Measurements from ENCODE around the gene DZIP1.

The DZIP1 gene

GRCh38 chr13:95564091-95564490, 80.4 kb downstream of the DZIP1 start:
- no peak for TF ChIP-seq POLR2A (IDR thresholded peaks at IDR 0.05; ENCODE audit: low read length)
- no peak for TF ChIP-seq GATA1 (IDR thresholded peaks at IDR 0.05; ENCODE audit: low read depth, low read length)
- no peak for DNase-seq

DNA sequence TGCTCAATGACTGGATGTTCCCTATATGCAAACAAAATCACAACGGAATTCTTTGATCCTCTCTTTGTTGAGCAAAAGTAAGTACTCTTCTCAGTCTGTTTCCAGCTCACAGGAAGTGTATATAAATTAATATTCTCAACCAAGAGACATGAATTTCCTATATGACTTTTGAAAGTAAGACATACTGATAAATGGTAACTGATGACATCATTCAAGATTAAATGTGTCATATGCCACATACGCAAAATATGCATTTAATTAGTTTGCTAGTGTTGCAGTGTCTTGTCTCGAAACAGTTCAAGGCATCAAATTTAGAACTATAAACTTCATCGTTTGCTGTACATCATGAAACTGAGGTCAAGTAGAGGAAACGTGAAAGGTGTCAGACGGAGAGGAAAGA, 84.1 kb downstream of the DZIP1 start:
- DNase-seq: no peak
- TF ChIP-seq GATA1 (IDR thresholded peaks at IDR 0.05; ENCODE audit: low read depth, low read length) (no peak), POLR2A (IDR thresholded peaks at IDR 0.05; ENCODE audit: low read length) (no peak)

- no peak for TF ChIP-seq GATA1 (IDR thresholded peaks at IDR 0.05; ENCODE audit: low read depth, low read length)
- TF ChIP-seq POLR2A (IDR thresholded peaks at IDR 0.05; ENCODE audit: low read length): no peak
- DNase-seq: no peak
Observed at GRCh38 chr13:95559100-95559499, 85.4 kb downstream of the DZIP1 start.

DNA sequence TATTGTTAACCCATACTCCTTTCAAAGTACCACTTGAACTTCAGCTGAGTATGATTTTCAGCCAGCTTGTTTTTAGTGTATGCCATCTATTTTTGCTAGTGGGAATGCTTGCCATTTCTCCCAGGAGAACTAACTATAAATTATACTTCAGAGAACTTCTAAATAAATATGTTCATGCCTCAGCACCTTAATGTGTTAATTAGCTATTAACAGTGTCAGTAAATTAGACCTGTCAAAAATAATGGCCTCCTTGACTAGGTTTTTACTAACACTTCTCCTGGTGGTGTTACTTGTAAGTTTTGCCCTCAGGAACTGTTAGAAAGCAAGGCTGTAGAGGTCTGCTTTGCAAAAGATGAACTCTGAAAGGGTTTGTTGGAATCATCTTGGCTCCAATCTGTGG, 87.5 kb downstream of the DZIP1 start:
- TF ChIP-seq POLR2A (IDR thresholded peaks at IDR 0.05; ENCODE audit: low read length) (no peak), GATA1 (IDR thresholded peaks at IDR 0.05; ENCODE audit: low read depth, low read length) (no peak)
- no peak for DNase-seq

DNA sequence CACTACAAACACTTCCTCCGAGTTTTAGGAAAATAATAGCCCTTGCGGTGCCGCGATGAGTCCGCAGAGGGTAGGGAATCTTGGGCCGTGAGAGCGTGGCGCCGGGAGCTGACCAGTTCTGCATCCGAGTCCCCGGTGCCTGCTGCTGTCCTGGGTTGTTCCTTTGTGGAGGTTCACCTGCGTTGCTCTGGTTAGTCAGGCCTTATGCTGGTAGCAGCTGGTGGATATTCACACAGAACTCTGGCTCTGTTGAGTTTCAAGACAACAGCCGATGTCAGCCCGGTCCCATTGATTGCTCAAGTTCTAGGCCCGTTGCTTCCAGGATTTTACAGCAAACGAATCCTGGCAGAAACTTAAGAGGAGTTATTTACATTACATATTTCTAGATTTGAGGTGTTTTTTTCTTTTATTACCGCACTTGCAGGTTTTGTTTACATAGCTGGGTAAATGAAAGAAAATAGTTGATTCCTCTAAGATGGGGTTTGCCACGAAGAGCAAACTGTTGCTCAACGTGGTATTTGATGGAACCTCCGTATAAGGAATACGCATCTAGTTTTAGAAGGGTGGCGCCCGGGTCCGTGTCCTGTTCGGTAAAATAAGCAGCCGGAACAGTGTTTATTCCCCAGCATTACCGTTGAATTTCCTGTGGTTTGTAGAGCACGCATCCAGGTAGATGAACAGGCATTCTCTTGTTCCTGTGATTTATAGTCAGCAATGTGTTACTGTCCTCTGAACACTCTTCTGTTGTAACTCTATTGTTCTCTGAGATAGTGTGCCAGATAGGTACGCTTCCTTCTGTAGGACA, 90.7 kb downstream of the DZIP1 start:
- no peak for TF ChIP-seq GATA1 (IDR thresholded peaks at IDR 0.05; ENCODE audit: low read depth, low read length)
- no peak for TF ChIP-seq POLR2A (IDR thresholded peaks at IDR 0.05; ENCODE audit: low read length)
- DNase-seq: no peak

DNA sequence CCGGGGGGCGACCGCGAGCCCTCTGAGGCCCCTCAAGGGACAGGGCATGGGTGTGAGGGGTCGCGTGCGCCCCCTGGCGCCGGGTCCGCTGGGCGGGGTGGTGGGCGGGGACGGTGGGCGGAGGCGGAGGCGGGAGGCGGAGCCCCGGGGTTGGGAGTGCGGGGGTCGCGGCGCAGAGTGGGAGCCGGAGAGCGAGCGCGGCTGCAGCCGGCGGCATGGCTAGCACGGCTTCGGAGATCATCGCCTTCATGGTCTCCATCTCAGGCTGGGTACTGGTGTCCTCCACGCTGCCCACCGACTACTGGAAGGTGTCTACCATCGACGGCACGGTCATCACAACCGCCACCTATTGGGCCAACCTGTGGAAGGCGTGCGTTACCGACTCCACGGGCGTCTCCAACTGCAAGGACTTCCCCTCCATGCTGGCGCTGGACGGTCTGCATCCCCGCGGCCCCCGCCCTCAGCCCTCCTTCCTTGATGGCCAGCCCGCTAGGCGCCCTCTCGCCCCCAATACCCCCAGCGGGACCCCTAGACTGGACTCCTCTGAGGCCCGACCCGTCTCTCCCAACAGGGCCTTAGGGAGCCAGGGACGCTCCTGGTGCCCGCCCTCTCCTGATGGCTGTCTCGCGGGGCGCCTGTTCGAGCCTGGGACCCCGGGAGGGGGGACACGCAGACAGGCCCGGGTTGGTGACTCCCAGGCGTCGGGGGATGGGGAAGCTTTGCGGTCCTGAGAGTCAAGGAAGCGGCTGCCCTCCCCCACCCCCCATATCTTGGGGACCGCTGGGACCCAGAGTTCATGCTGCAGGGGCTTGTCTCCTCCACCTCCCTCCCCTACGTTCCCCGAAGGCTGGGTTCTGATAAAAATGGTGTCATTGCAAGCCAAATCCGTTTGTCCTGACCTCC, 91.7 kb downstream of the DZIP1 start, which contains the start of gene CLDN10:
CLDN10 (plus strand) TSS at position 182 of the 903 bp plus-strand sequence; CDS start at position 216, 34 bp downstream.
- peak; percentile 25 for DNase-seq

GRCh38 chr13:95552208-95552538, 92.3 kb downstream of the DZIP1 start:
- no peak for DNase-seq
- TF ChIP-seq POLR2A (IDR thresholded peaks at IDR 0.05; ENCODE audit: low read length): no peak
- no peak for TF ChIP-seq GATA1 (IDR thresholded peaks at IDR 0.05; ENCODE audit: low read depth, low read length)

More for the DNA sequence above, 91.7 kb downstream of the DZIP1 start, which contains the start of gene CLDN10:
- no peak for TF ChIP-seq POLR2A (IDR thresholded peaks at IDR 0.05; ENCODE audit: low read length)
- TF ChIP-seq GATA1 (IDR thresholded peaks at IDR 0.05; ENCODE audit: low read depth, low read length): no peak

- no peak for TF ChIP-seq POLR2A (IDR thresholded peaks at IDR 0.05; ENCODE audit: low read length)
- DNase-seq: no peak
Observed at GRCh38 chr13:95547531-95548167, 96.9 kb downstream of the DZIP1 start.

- TF ChIP-seq GATA1 (IDR thresholded peaks at IDR 0.05; ENCODE audit: low read depth, low read length): no peak
- TF ChIP-seq POLR2A (IDR thresholded peaks at IDR 0.05; ENCODE audit: low read length): no peak
- no peak for DNase-seq
Observed at GRCh38 chr13:95546919-95547318, 97.6 kb downstream of the DZIP1 start.

- no peak for DNase-seq
- TF ChIP-seq GATA1 (IDR thresholded peaks at IDR 0.05; ENCODE audit: low read depth, low read length): no peak
- no peak for TF ChIP-seq POLR2A (IDR thresholded peaks at IDR 0.05; ENCODE audit: low read length)
Observed at GRCh38 chr13:95544293-95544692, 100.2 kb downstream of the DZIP1 start.

- DNase-seq: peak in 1 of 2 experiments; percentile 4
- no peak for TF ChIP-seq POLR2A (IDR thresholded peaks at IDR 0.05; ENCODE audit: low read length)
- no peak for TF ChIP-seq GATA1 (IDR thresholded peaks at IDR 0.05; ENCODE audit: low read depth, low read length)
Observed at GRCh38 chr13:95541911-95542474, 102.5 kb downstream of the DZIP1 start.

GRCh38 chr13:95541308-95541707, 103.2 kb downstream of the DZIP1 start:
- TF ChIP-seq POLR2A (IDR thresholded peaks at IDR 0.05; ENCODE audit: low read length) (no peak), GATA1 (IDR thresholded peaks at IDR 0.05; ENCODE audit: low read depth, low read length) (no peak)
- no peak for DNase-seq

GRCh38 chr13:95540888-95541287, 103.6 kb downstream of the DZIP1 start:
- no peak for DNase-seq
- TF ChIP-seq GATA1 (IDR thresholded peaks at IDR 0.05; ENCODE audit: low read depth, low read length) (no peak), POLR2A (IDR thresholded peaks at IDR 0.05; ENCODE audit: low read length) (no peak)
